ENCODE results near the gene CCDC88B. TPM values are rescaled to one million over a fixed set of nuclear protein-coding genes. Genes with fewer than 3 reads are reported as not detected.

Gene CCDC88B
- total RNA-seq, 1 donor from 2014 or later, result 5.1 TPM

DNA sequence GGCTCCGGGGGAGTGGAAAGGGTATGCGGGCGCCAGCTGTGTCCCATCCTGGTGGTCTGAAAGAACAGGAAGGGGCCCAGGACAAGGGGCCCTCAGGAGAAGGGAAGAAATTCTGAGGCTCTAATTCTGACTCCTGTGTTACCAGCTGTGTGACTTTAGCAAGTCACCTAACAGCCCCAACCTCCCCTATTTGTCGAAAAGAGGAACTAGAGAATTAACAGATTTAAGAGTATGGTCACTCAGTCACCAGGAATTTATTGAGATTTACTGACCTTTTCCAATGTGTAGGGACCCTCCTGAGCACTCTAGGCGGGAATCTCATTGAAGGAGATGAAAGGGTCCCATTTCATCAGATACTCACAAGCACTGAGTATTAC is 33.6 kb downstream of the CCDC88B start:
- H3K27me3 ChIP-seq, result no peaks in the 10 kb centered on the region
- no peak overlapping the region for H3K27ac ChIP-seq
- peaks cover 4 to 5% of the 10 kb centered on the region in 2 donors for H3K4me1 ChIP-seq
- intact Hi-C loops (cut with DNase I), result loop anchor here (10.0 kb wide), 1 partner anchor 341 kb away; no protein-coding TSS in a partner anchor
- TF ChIP-seq CTCF (IDR thresholded peaks at IDR 0.05), result no peak
- peaks cover 23 to 26% of the 10 kb centered on the region in 2 donors for H3K36me3 ChIP-seq
- no peak for DNase-seq (ENCODE audit: low spot score in 2 of 2)
- H3K4me3 ChIP-seq, result no peak overlapping the region
- H3K9me3 ChIP-seq, result no peaks in the 10 kb centered on the region

GRCh38 chr11:64376071-64376470 is 36.1 kb downstream of the CCDC88B start:
- H3K4me1 ChIP-seq, result peaks cover 4 to 10% of the 10 kb centered on the region in 2 donors
- H3K4me3 ChIP-seq, result no peak overlapping the region
- H3K36me3 ChIP-seq, result peaks cover 3 to 6% of the 10 kb centered on the region in 2 donors
- no peaks in the 10 kb centered on the region for H3K27me3 ChIP-seq
- no peak overlapping the region for H3K27ac ChIP-seq
- H3K9me3 ChIP-seq, result no peaks in the 10 kb centered on the region
- intact Hi-C loops (cut with DNase I), result loop anchor here (10.0 kb wide), 1 partner anchor 339 kb away; no protein-coding TSS in a partner anchor
- no peak for TF ChIP-seq CTCF (IDR thresholded peaks at IDR 0.05)
- no peak for DNase-seq (ENCODE audit: low spot score in 2 of 2)

DNA sequence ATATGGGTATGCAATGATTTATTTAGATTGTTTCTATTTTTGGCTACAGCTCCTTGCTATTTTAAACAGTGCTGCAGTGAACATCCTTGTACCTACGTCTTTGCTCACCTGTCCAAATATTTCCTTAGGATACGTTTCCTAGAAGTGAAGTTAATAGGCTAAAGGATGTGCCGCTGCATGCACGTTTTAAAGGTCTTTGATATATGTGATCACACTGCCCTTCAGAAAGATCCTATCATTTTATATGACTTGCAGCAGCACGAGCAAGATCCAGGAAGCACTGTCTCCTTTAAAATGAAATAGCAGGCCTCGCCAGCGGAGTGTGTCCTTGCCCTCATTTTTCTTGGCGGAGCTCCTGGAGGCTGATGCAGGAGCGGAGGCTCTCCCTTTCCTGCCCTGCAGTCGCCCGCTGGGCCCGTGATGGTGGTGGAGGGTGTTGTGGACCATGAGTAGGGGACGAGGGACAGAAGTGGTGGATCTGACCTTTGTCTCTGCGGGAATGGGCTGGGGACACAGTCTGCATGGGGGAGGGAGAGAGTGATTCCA is 38.4 kb downstream of the CCDC88B start:
- no peak for TF ChIP-seq CTCF (IDR thresholded peaks at IDR 0.05)
- Histone ChIP-seq H3K4me3 (no peak overlapping the region), H3K27me3 (no peaks in the 10 kb centered on the region), H3K4me1 (peaks cover 4 to 10% of the 10 kb centered on the region in 2 donors), H3K27ac (no peak overlapping the region), H3K36me3 (no peaks in the 10 kb centered on the region), H3K9me3 (no peaks in the 10 kb centered on the region)
- no peak for DNase-seq (ENCODE audit: low spot score in 2 of 2)
- intact Hi-C loops (cut with DNase I), result loop anchor here (10.0 kb wide), 1 partner anchor 336 kb away; no protein-coding TSS in a partner anchor

DNA sequence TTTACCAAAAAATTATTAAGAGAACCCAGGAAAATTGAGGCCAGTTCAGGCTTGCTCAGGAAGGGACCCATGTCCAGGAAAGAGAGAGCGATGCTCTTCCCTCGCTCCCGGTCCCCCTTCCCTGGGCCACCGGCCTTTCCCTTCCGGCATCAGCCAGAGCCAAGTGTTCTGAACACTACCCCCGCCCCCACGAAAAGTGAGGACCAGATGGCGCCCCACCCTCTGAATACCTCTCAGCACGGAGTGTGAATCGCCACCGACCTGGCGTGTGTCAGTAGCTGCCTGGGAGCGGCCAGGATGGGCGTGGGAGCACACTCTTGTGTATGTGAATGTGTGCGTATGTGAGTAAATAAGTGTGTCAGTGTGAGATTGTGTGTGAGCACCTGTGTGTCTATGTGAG is 39.2 kb downstream of the CCDC88B start:
- no peak for TF ChIP-seq CTCF (IDR thresholded peaks at IDR 0.05)
- H3K4me3 ChIP-seq, result no peak overlapping the region
- no peaks in the 10 kb centered on the region for H3K9me3 ChIP-seq
- no peak for DNase-seq (ENCODE audit: low spot score in 2 of 2)
- intact Hi-C loops (cut with DNase I), result loop anchor here (10.0 kb wide), 1 partner anchor 336 kb away; no protein-coding TSS in a partner anchor
- peaks cover 6 to 11% of the 10 kb centered on the region in 2 donors for H3K4me1 ChIP-seq
- no peak overlapping the region for H3K27ac ChIP-seq
- H3K27me3 ChIP-seq, result no peaks in the 10 kb centered on the region
- H3K36me3 ChIP-seq, result no peaks in the 10 kb centered on the region

DNA sequence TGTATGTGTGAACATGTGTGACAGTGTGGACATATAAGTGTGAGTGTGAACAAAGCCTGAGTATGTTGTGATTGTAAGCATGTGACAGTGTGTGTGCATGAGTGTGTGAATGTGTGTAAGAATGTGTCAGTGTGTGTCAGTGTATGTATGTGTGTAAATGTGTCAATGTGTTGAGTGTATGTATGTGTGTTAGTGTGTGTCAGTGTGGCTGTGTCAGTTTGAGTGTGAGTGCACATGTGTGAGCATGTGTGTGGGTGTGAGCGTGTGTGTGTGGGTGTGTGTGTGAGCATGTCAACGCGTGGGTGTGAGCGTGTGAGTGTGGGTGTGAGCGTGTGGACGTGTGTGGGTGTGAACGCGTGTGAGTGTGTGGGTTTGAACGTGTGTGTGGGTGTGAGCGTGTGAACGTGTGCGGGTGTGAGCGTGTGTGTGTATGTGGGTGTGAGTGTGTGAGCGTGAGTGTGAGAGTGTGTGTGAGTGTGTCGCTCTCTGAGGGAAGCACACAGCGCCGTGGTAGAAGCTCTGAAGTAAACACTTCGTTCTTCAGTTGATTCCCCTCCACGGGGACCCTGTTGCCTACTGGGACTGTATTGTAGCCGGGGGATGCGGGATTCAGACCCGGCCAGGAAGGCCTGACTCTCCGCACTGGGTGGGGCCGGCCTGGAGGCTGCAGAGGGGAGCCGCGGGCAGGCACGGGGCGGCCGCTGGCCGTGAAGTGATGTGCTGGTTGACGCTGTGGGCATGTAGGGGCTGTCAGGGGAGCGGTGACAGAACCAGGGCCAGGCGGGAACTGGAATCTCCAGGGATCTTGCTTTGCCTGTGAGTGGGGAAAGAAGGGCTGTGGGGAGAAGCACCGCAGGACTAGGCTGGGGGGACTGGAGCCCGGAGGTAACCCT is 40.1 kb downstream of the CCDC88B start:
- Histone ChIP-seq H3K9me3 (no peaks in the 10 kb centered on the region), H3K4me3 (no peak overlapping the region), H3K36me3 (no peaks in the 10 kb centered on the region), H3K4me1 (peaks cover 6 to 16% of the 10 kb centered on the region in 2 donors), H3K27ac (no peak overlapping the region), H3K27me3 (no peaks in the 10 kb centered on the region)
- no peak for TF ChIP-seq CTCF (IDR thresholded peaks at IDR 0.05)
- no peak for DNase-seq (ENCODE audit: low spot score in 2 of 2)
- intact Hi-C loops (cut with DNase I), result loop anchor here (10.0 kb wide), 1 partner anchor 335 kb away; no protein-coding TSS in a partner anchor

Measured in ascending aorta (tissue), 2 donors.